Fibroblast of mammary gland (primary cell): ENCODE measurements around the gene ANO4.

Experiments
- DNase-seq: peaks from one replicate; pipeline ENCODE4 v3.0.0-alpha.2; 2010; ENCODE audit warnings: low read depth
- H3K4me3 ChIP-seq: 2 replicates; pipeline ENCODE4 v1.5.1; 2011; ENCODE audit warnings: low read depth, mild to moderate bottlenecking, low read length, moderate library complexity; ENCODE audit not compliant: control insufficient read depth
- CTCF ChIP-seq: conservative IDR thresholded peaks from 2 replicates; pipeline ENCODE4 v1.5.1; 2011; ENCODE audit warnings: low read depth, low read length, inconsistent platforms; ENCODE audit not compliant: control insufficient read depth, insufficient read depth

Gene ANO4

GRCh38 chr12:100942984-100943749, 148.6 kb downstream of the ANO4 start:
- H3K4me3 ChIP-seq: no peak overlapping the region
- no peak for DNase-seq
- TF ChIP-seq CTCF: no peak

- no peak for TF ChIP-seq CTCF
- no peak for DNase-seq
Measured at GRCh38 chr12:100951756-100952155, 157.2 kb downstream of the ANO4 start.

GRCh38 chr12:100953217-100953616, 158.6 kb downstream of the ANO4 start:
- TF ChIP-seq CTCF: no peak
- no peak overlapping the region for H3K4me3 ChIP-seq
- DNase-seq: no peak

More at GRCh38 chr12:100951756-100952155, 157.2 kb downstream of the ANO4 start:
- H3K4me3 ChIP-seq: no peak overlapping the region

GRCh38 chr12:100953677-100954076, 159.1 kb downstream of the ANO4 start:
- TF ChIP-seq CTCF: no peak
- DNase-seq: no peak
- no peak overlapping the region for H3K4me3 ChIP-seq

GRCh38 chr12:100954118-100954517, 159.5 kb downstream of the ANO4 start:
- H3K4me3 ChIP-seq: no peak overlapping the region
- no peak for TF ChIP-seq CTCF

GRCh38 chr12:100955139-100955538, 160.6 kb downstream of the ANO4 start:
- no peak for TF ChIP-seq CTCF
- peak; percentile 59 for DNase-seq
- no peak overlapping the region for H3K4me3 ChIP-seq

More at GRCh38 chr12:100954118-100954517, 159.5 kb downstream of the ANO4 start:
- no peak for DNase-seq
